GM12878 (cell line): Measurements from ENCODE around the gene PGBD5. TPM values are rescaled to one million over a fixed set of nuclear protein-coding genes. Genes with fewer than 3 reads are reported as not detected.

ENCODE experiments used
- TAF1 ChIP-seq: IDR thresholded peaks from 2 replicates; pipeline ENCODE4 v1.6.1; 2011; ENCODE audit warnings: mild to moderate bottlenecking, low read depth, low read length, borderline replicate concordance
- polyA plus RNA-seq, 11 experiments: library from polyadenylated mRNA; depleted of rRNA in 4 of 11; unstranded in 6 of 11; stranded (reverse) in 5 of 11; fragments of >200 nt; fragmentation: Nextera tagmentation in 4 of 11; fragmentation: Illumina TruSeq in 1 of 11; extraction: Ambion mirVana in 4 of 11; extraction: Trizol in 1 of 11; gene quantifications; 1 replicate in 1 of 11; 2 replicates in 10 of 11; pipeline versions ENCODE4 v1.2.1 to v1.2.3, GENCODE V29; 2011 to 2016; ENCODE audit warnings: inconsistent platforms in 2 of 11, missing spikeins in 2 of 11, low read depth in 1 of 11
- total RNA-seq, 4 experiments: library from RNA; depleted of rRNA in 3 of 4; stranded (reverse); fragments of >200 nt in 3 of 4; fragmentation: Illumina TruSeq in 1 of 4; extraction: Trizol in 1 of 4; gene quantifications; 2 replicates each; pipeline versions ENCODE4 v1.2.1 to v1.2.3, GENCODE V29; 2013 to 2021
- TF ChIP-seq, protein P1 (sequence below): IDR thresholded peaks from 2 replicates; pipeline ENCODE4 v1.6.1; 2012; ENCODE audit warnings: mild to moderate bottlenecking, low read depth, low read length
- TF ChIP-seq, protein P2 (sequence below): fragments of 450-650 bp; IDR thresholded peaks from 2 replicates; pipeline ENCODE4 v1.6.1; 2017; ENCODE audit warnings: mild to moderate bottlenecking, low read depth, inconsistent platforms; ENCODE audit not compliant: poor library complexity, severe bottlenecking

Gene PGBD5
- total and polyA plus RNA-seq, 10 of the 15 experiments (the other 5 are each of a cell fraction or from before 2014, with no cell fraction given): 0.03 TPM; not detected in 9

DNA sequence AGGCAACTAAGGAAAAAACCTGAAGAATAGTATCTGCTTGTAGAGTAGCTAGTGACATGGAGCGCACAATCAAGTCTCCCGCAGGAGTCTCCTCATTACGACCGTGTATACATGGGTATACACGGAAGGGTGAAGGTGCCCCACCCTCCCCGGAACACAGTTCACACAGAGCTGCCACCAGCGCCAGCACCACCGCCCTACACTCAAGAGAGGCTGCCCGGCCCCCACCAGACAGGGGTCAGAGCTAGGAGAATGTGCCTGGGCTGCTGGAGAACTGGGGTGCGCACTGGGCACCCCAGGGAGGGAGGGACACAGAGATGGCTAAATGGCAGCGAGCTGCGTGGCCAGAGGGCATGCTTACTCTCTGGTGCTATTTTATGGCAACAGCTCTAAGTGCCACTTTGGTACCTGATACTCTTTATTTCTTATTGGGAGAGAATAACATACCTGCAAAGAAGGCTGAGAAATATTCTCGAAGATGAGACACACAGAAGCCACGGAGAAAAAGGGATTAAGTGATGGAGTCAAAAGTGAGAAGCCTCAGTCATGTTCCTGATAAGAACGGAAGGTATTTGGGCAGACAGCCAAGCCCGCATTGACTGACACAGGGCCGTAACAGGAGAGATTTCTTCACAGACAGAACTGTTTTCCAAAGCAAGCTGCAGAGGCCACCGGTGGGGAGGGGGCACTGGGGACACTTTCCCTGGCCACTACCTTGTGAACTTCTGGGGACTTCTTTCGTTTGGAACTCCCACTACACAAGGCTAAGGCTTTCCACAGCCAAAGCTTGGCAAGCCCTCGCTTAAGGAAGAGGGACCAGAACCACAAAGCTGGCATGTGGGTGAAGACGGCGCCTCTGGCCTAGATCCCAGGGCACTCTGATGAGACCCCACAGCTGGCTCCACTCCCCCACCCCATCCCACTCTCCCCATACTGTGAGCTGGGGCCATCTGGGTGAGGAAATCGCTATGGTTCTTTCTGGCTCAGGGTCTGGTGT lies 108.0 kb downstream of the PGBD5 start (continued):
- TF ChIP-seq, protein P1, sequence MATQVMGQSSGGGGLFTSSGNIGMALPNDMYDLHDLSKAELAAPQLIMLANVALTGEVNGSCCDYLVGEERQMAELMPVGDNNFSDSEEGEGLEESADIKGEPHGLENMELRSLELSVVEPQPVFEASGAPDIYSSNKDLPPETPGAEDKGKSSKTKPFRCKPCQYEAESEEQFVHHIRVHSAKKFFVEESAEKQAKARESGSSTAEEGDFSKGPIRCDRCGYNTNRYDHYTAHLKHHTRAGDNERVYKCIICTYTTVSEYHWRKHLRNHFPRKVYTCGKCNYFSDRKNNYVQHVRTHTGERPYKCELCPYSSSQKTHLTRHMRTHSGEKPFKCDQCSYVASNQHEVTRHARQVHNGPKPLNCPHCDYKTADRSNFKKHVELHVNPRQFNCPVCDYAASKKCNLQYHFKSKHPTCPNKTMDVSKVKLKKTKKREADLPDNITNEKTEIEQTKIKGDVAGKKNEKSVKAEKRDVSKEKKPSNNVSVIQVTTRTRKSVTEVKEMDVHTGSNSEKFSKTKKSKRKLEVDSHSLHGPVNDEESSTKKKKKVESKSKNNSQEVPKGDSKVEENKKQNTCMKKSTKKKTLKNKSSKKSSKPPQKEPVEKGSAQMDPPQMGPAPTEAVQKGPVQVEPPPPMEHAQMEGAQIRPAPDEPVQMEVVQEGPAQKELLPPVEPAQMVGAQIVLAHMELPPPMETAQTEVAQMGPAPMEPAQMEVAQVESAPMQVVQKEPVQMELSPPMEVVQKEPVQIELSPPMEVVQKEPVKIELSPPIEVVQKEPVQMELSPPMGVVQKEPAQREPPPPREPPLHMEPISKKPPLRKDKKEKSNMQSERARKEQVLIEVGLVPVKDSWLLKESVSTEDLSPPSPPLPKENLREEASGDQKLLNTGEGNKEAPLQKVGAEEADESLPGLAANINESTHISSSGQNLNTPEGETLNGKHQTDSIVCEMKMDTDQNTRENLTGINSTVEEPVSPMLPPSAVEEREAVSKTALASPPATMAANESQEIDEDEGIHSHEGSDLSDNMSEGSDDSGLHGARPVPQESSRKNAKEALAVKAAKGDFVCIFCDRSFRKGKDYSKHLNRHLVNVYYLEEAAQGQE: no peak
- TF ChIP-seq, protein P2, sequence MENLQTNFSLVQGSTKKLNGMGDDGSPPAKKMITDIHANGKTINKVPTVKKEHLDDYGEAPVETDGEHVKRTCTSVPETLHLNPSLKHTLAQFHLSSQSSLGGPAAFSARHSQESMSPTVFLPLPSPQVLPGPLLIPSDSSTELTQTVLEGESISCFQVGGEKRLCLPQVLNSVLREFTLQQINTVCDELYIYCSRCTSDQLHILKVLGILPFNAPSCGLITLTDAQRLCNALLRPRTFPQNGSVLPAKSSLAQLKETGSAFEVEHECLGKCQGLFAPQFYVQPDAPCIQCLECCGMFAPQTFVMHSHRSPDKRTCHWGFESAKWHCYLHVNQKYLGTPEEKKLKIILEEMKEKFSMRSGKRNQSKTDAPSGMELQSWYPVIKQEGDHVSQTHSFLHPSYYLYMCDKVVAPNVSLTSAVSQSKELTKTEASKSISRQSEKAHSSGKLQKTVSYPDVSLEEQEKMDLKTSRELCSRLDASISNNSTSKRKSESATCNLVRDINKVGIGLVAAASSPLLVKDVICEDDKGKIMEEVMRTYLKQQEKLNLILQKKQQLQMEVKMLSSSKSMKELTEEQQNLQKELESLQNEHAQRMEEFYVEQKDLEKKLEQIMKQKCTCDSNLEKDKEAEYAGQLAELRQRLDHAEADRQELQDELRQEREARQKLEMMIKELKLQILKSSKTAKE: no peak
- no peak for TF ChIP-seq TAF1
